ENCODE results near the gene CTNNBL1. TPM values are rescaled to one million over a fixed set of nuclear protein-coding genes. Genes with fewer than 3 reads are reported as not detected.
A peak's percentile ranks its signal among the peaks of the same experiment; 100 is the strongest.

CTNNBL1 gene
- total RNA-seq, 2 experiments from 2014 or later = 67.3 to 74.9 TPM

- no peaks in the 10 kb centered on the region for H3K36me3 Mint-ChIP-seq (ENCODE audit: low read depth)
- peaks cover 5% of the 10 kb centered on the region for H3K27me3 Mint-ChIP-seq
- ChIA-PET POLR2A (no interaction called here), CTCF (no interaction called here)
- no peak for DNase-seq
- ATAC-seq = no peak
- no peak overlapping the region for H3K4me3 Mint-ChIP-seq
- no peaks in the 10 kb centered on the region for H3K4me1 Mint-ChIP-seq (ENCODE audit: low read depth)
- no peaks in the 10 kb centered on the region for H3K9me3 Mint-ChIP-seq
- intact Hi-C loops (cut with micrococcal nuclease) = loop anchor here (10.0 kb wide), 1 partner anchor 330 kb away; no protein-coding TSS in a partner anchor
- H3K27ac Mint-ChIP-seq = no peak overlapping the region
- no peak for TF ChIP-seq CTCF (IDR thresholded peaks at IDR 0.05)
These were observed 200.6 kb downstream of the CTNNBL1 start for GRCh38 chr20:37894454-37894853.

DNA sequence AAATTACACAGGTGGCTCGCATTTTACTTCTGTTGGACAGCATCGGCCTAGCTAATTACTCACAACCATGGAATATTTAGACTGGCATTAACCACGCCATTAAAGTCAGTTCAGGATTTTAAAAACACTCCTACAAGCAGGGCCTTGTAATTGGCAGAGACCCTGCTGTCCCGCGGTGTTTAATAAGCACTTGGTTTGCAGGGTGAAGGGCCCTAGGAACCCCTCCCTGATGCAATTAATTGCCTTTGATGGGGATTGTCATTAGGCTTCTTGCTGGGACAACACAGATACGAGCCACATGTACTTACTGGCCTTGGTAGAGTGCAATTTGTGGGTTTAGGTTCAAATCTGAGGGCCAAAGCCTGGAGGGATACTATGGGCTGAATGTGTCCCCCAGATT lies 201.3 kb downstream of the CTNNBL1 start:
- intact Hi-C loops (cut with micrococcal nuclease) = loop anchor here (10.0 kb wide), 1 partner anchor 330 kb away; no protein-coding TSS in a partner anchor
- POLR2A ChIA-PET = no interaction called here

GRCh38 chr20:37896932-37897548 lies 203.2 kb downstream of the CTNNBL1 start:
- Mint-ChIP-seq H3K27me3 (peaks cover 22% of the 10 kb centered on the region), H3K9me3 (no peaks in the 10 kb centered on the region), H3K4me3 (no peak overlapping the region), H3K27ac (no peak overlapping the region), H3K36me3 (ENCODE audit: low read depth) (no peaks in the 10 kb centered on the region), H3K4me1 (ENCODE audit: low read depth) (peaks cover under 1% of the 10 kb centered on the region)
- intact Hi-C loops (cut with micrococcal nuclease) = loop anchor here (10.0 kb wide), 1 partner anchor 332 kb away; no protein-coding TSS in a partner anchor
- ChIA-PET CTCF (no interaction called here), POLR2A (no interaction called here)
- ATAC-seq (no peak), DNase-seq (no peak)
- no peak for TF ChIP-seq CTCF (IDR thresholded peaks at IDR 0.05)

More for the DNA sequence above, 201.3 kb downstream of the CTNNBL1 start:
- H3K9me3 Mint-ChIP-seq = no peaks in the 10 kb centered on the region
- H3K36me3 Mint-ChIP-seq (ENCODE audit: low read depth) = no peaks in the 10 kb centered on the region
- ATAC-seq = no peak
- no peaks in the 10 kb centered on the region for H3K4me1 Mint-ChIP-seq (ENCODE audit: low read depth)
- CTCF ChIA-PET = no interaction called here
- no peak for TF ChIP-seq CTCF (IDR thresholded peaks at IDR 0.05)
- peaks cover 11% of the 10 kb centered on the region for H3K27me3 Mint-ChIP-seq
- DNase-seq = no peak
- no peak overlapping the region for H3K4me3 Mint-ChIP-seq
- H3K27ac Mint-ChIP-seq = no peak overlapping the region

DNA sequence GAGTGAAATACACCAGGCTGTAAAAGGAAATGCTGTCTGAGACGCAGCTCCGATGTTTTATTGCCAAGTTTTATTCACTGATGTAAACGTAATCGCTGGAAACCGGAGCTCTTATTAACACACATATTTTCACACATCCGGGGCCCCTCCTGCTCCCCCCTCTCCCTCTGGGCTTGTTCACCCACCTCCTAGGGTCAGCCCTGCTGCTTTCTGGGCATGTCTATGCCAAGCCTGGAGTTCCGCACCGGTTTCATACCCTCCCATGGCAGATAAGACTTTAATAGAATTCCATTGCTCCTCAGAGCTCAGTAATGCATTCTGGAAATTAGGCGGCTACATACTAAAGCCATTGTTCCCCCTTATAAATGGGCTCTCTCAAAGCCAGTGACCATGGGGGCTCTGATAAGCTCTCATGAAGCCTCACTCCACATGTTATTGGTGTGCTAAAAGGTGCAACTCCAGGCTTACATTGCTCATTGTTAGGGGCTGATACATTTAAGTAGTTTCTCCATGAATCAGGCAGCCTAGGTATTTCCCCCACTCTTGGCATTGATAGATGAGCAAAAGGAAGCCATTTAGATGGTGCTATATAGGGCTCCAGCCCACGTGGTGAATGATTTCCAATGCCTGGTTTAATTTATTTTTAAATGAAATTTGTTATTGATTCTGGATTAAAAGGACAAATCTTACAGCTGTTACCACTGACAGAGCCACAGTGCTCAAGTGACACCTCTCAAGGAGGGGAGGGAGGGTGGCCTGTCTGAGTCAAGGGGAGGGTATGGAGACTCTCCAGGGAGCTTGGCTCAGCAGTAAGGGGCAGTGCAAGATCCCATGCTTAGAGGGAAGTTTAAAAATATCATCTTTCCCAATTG lies 204.6 kb downstream of the CTNNBL1 start:
- Mint-ChIP-seq H3K36me3 (ENCODE audit: low read depth) (no peaks in the 10 kb centered on the region), H3K4me1 (ENCODE audit: low read depth) (peaks cover 4% of the 10 kb centered on the region), H3K27me3 (peaks cover 26% of the 10 kb centered on the region), H3K4me3 (no peak overlapping the region), H3K9me3 (no peaks in the 10 kb centered on the region), H3K27ac (no peak overlapping the region)
- CTCF ChIA-PET = interaction anchor here (1.8 kb wide), 1 partner anchor 94 kb away, joined by 5 read pairs; no protein-coding TSS in a partner anchor
- POLR2A ChIA-PET = interaction anchor here (0.8 kb wide), 1 partner anchor 40 kb away, joined by 3 read pairs; no protein-coding TSS in a partner anchor
- DNase-seq (no peak), ATAC-seq (peak; percentile 84)
- no peak for TF ChIP-seq CTCF (IDR thresholded peaks at IDR 0.05)
- intact Hi-C loops (cut with micrococcal nuclease) = loop anchor here (10.0 kb wide), 1 partner anchor 334 kb away; no protein-coding TSS in a partner anchor
